Activated naive CD4-positive, alpha-beta T cell treated with anti-CD3 and anti-CD28 coated beads, Interleukin-2, amount 50 U/mL, for 24 hours (primary cell): ENCODE data around the gene S100A5.
"Not testable (repeated sequence)": the region's sequence is repeated elsewhere in the genome, so short reads cannot be mapped to it uniquely, and the experiment has no call there.

Experiments
- H3K27ac Mint-ChIP-seq: one replicate; pipeline ENCODE4 v1.8.0; 2021; ENCODE audit warnings: mild to moderate bottlenecking, mixed read lengths
- H3K27me3 Mint-ChIP-seq: one replicate; pipeline ENCODE4 v1.8.0; 2021; ENCODE audit warnings: mixed read lengths
- H3K36me3 Mint-ChIP-seq: one replicate; pipeline ENCODE4 v1.8.0; 2021; ENCODE audit warnings: mixed read lengths
- H3K4me1 Mint-ChIP-seq: one replicate; pipeline ENCODE4 v1.8.0; 2021; ENCODE audit warnings: mixed read lengths
- H3K4me3 Mint-ChIP-seq: one replicate; pipeline ENCODE4 v1.8.0; 2021; ENCODE audit warnings: mild to moderate bottlenecking, mixed read lengths
- H3K9me3 Mint-ChIP-seq: one replicate; pipeline ENCODE4 v1.8.0; 2021; ENCODE audit warnings: mixed read lengths

S100A5 gene

DNA sequence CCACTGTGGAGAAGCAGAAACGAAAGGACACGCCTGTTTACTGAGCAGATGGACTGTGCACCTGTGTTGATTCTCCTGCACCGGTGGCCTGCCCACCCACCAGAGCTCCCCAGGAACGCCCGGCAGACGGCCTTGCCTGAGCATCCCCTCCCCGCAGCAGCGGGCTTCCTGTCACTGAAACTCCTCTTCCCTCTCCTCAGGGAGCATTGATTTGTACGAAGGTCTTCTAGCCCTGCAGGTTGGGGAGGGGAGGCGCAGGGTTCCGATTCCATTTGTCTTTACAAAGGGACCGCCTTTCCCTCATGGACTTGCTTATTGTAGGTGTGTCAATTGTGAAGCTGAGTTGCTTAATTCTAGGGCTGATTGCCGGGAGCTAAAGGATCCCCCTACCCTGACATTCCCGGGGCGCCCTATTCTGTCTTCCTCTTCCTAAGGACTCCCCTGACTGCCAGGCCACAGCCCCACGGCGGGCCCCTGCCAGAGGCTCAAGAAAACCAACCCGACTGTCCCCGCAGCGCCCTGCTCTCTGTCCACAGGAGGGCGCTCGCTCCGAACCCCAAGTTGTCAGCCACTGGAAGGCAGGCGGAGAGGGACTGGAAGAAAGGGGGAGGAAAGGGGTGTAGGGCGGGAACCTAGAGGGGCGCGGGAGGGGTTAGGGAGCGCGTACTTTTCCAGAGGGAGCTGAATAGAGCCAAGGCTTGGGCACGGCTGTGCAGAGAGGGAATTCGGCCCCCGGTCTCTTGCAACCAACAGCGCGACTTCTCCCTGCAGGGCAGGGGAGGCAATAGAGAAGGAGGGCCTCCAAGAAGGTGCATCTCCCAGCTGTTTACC, 7.8 kb downstream of the S100A5 start:
- H3K4me3 Mint-ChIP-seq: peak overlapping the region; percentile 90
- peaks cover 2% of the 10 kb centered on the region for H3K36me3 Mint-ChIP-seq
- no peaks in the 10 kb centered on the region for H3K9me3 Mint-ChIP-seq
- peak overlapping the region; percentile 95 for H3K27ac Mint-ChIP-seq
- no peaks in the 10 kb centered on the region for H3K27me3 Mint-ChIP-seq
- peaks cover 62% of the 10 kb centered on the region for H3K4me1 Mint-ChIP-seq

DNA sequence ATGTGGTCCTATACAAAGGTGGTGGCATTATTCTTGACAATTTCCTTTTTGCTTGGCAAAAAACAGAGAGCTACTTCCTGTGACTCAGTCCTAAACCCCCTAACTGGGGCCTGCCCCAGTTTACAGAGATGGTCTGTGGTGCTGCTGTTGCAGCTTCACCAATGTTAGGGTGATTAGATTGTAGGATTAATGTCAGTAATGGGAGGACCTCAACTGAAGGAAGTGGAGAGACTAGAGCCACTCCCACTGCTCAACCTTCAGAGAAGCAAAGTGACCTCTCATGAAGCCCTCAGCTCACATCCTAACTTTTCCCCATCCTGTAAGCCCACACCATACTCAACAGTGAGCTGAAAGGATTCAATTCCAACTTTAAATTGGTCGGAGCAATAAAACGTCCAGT, 8.6 kb downstream of the S100A5 start:
- peaks cover 62% of the 10 kb centered on the region for H3K4me1 Mint-ChIP-seq
- H3K27ac Mint-ChIP-seq: peak overlapping the region; percentile 91
- H3K4me3 Mint-ChIP-seq: peak overlapping the region; percentile 79
- no peaks in the 10 kb centered on the region for H3K9me3 Mint-ChIP-seq
- H3K27me3 Mint-ChIP-seq: no peaks in the 10 kb centered on the region
- peaks cover 2% of the 10 kb centered on the region for H3K36me3 Mint-ChIP-seq

DNA sequence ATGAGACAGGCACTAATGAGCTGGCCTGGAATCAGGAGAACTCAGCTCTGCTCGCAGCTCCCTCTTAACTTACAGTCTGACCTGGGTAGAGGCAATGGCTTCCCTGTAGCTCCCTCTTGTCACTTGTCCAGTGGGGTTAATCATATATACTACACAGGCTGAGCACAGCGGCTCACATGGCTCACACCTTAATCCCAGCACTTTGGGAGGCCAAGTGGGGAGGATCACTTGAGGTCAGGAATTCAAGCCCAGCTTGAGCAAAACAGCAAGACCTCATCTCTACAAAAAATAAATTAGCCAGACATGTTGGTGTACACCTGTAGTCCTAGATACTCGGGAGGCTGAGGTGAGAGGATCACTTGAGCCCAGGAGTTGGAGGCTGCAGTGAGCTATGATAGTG, 9.1 kb downstream of the S100A5 start:
- H3K27ac Mint-ChIP-seq: peak overlapping the region; percentile 76

DNA sequence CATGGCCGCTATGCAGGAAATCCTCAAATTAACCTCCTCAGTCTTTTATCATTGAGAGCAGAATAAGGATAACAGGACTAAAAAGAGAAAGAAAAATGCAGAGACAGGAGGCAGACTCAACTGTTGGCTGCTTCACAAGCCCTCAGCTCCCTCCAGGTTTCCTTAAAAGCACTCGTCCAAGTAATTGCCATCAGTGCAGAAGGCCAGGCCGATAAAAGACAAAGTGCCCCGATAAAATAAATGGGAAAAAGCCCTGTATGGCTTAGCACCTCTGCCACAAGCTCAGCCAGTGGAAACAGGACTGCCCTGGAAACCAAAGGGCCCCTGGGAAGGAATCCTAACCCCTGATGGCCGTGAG, 13.1 kb downstream of the S100A5 start:
- Mint-ChIP-seq H3K27me3 (no peaks in the 10 kb centered on the region), H3K27ac (no peak overlapping the region), H3K36me3 (peaks cover 2% of the 10 kb centered on the region), H3K4me1 (peaks cover 24% of the 10 kb centered on the region), H3K4me3 (no peak overlapping the region), H3K9me3 (no peaks in the 10 kb centered on the region)

More for the DNA sequence above, 9.1 kb downstream of the S100A5 start:
- Mint-ChIP-seq H3K27me3 (no peaks in the 10 kb centered on the region), H3K9me3 (no peaks in the 10 kb centered on the region), H3K4me1 (peaks cover 59% of the 10 kb centered on the region), H3K4me3 (no peak overlapping the region), H3K36me3 (peaks cover 2% of the 10 kb centered on the region)

DNA sequence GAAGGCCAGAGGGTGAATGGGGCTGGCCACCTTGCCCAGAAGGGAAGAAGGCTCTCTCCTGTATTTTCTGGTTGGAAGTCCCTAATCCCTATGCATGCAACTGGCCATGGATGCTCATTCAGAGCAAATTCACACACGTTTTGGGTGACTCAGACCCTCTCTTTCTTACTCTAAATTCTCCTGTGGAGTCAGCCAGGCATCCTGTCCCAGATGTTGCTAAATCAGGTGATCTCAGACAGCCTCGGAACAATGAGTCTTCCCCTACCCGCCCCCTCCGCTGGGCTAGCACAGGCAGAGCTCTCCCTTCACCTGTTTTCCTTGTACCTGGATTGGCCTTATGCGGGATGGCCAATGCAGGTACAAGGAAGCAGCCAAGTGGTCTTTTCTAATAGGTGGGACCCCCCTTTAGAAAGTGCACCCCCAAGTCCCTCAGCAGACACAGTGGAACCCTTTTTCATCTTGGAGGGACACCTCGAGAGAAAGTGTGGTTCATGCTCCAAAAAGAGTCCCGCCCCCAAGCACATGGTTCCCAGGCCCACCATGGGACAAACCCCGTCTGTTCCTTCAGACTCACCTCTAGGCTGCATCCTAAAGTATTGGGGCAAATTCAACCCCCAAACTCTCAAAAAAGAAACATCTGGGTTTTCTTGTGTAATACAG, 13.6 kb downstream of the S100A5 start:
- Mint-ChIP-seq H3K4me3 (no peak overlapping the region), H3K36me3 (peaks cover 2% of the 10 kb centered on the region), H3K27ac (no peak overlapping the region)

DNA sequence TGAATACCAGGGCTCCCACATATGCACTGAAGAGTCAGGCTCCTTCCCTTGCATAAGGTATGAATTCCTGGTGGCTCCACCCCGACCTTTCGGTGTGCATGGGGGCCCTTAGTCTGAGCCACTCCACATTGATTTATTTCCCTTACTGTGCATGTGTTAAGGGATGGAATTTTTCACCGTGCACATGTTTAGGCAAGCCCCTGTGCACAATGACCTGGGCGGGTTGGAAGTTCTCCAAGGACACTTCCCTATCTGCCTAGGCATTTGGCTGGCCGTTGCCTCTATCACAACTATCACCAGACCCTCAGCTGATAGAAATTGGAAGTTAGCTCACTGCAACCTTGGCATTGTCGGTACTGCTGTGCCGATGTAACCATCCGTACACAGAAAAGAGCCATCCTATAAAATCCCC, 14.6 kb downstream of the S100A5 start:
- peaks cover 2% of the 10 kb centered on the region for H3K36me3 Mint-ChIP-seq
- H3K27ac Mint-ChIP-seq: no peak overlapping the region
- H3K9me3 Mint-ChIP-seq: no peaks in the 10 kb centered on the region
- H3K4me3 Mint-ChIP-seq: no peak overlapping the region
- H3K27me3 Mint-ChIP-seq: no peaks in the 10 kb centered on the region
- H3K4me1 Mint-ChIP-seq: peaks cover 9% of the 10 kb centered on the region

More for the DNA sequence above, 13.6 kb downstream of the S100A5 start:
- peaks cover 19% of the 10 kb centered on the region for H3K4me1 Mint-ChIP-seq
- H3K9me3 Mint-ChIP-seq: no peaks in the 10 kb centered on the region
- H3K27me3 Mint-ChIP-seq: no peaks in the 10 kb centered on the region

DNA sequence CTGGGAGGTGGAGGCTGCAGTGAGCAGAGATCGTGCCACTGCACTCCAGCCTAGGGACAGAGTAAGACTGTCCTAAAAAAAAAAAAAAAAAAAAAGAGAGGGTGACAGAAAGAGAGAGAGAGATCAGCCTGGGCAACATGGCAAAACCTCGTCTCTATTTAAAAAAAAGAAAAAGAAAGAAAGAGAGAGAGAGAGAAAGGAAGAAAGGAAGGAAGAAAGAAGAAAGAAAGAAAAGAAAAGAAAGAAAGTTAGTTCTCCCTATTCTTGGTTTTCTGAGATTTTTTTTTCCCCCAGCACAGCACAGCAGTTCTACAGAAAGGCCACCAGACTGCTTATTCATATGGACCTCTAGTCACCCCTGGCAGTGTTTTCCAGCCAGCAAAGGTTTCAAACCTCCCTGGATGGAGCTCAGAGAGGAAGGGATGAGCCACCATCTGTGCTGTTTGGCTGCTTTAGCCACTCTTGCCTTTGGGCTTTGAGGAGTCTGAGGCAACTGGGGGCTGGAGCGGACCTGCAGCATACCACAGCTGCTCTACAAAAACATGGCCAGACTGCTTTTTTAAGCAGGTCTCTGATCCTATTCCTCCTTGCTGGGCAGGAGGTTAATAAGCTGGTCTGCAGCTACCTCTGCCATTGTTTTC, 15.5 kb downstream of the S100A5 start:
- peaks cover 2% of the 10 kb centered on the region for H3K36me3 Mint-ChIP-seq
- H3K27ac Mint-ChIP-seq: no peak overlapping the region
- H3K4me1 Mint-ChIP-seq: peaks cover 5% of the 10 kb centered on the region

DNA sequence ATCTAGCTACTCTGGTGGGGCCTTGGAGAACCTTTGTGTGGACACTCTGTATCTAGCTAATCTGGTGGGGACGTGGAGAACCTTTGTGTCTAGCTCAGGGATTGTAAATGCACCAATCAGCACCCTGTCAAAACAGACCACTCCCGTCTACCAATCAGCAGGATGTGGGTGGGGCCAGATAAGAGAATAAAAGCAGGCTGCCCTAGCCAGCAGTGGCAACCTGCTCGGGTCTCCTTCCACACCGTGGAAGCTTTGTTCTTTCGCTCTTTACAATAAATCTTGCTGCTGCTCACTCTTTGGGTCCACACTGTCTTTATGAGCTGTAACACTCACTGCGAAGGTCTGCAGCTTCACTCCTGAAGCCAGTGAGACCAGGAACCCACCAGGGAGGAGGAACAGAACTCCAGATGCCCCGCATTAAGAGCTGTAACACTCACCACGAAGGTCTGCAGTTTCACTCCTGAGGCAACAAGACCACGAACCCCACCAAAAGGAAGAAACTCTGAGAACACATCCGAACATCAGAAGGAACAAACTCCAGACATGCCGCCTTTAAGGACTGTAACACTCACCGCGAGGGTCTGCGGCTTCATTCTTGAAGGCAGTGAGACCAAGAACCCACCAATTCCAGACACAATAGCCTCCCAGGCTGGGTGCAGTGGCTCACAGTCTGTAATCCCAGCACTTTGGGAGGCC, 18.2 kb downstream of the S100A5 start:
- H3K27ac Mint-ChIP-seq, H3K9me3 Mint-ChIP-seq, H3K4me3 Mint-ChIP-seq, H3K36me3 Mint-ChIP-seq, H3K27me3 Mint-ChIP-seq, H3K4me1 Mint-ChIP-seq: not testable (repeated sequence)

More for the DNA sequence above, 15.5 kb downstream of the S100A5 start:
- no peaks in the 10 kb centered on the region for H3K27me3 Mint-ChIP-seq
- no peak overlapping the region for H3K4me3 Mint-ChIP-seq
- H3K9me3 Mint-ChIP-seq: no peaks in the 10 kb centered on the region

DNA sequence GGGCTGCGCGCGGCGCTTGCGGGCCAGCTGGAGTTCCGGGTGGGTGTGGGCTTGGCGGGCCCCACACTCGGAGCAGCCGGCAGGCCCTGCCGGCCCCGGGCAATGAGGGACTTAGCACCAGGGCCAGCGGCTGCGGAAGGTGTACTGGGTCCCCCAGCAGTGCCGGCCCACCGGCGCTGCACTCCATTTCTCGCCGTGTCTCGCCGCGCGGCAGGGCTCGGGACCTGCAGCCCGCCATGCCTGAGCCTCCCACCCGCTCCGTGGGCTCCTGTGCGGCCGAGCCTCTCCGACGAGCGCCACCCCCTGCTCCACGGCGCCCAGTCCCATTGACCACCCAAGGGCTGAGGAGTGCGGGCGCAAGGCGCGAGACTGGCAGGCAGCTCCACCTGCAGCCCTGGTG, 18.9 kb downstream of the S100A5 start:
- H3K9me3 Mint-ChIP-seq, H3K4me3 Mint-ChIP-seq, H3K36me3 Mint-ChIP-seq, H3K27me3 Mint-ChIP-seq, H3K4me1 Mint-ChIP-seq, H3K27ac Mint-ChIP-seq: not testable (repeated sequence)

DNA sequence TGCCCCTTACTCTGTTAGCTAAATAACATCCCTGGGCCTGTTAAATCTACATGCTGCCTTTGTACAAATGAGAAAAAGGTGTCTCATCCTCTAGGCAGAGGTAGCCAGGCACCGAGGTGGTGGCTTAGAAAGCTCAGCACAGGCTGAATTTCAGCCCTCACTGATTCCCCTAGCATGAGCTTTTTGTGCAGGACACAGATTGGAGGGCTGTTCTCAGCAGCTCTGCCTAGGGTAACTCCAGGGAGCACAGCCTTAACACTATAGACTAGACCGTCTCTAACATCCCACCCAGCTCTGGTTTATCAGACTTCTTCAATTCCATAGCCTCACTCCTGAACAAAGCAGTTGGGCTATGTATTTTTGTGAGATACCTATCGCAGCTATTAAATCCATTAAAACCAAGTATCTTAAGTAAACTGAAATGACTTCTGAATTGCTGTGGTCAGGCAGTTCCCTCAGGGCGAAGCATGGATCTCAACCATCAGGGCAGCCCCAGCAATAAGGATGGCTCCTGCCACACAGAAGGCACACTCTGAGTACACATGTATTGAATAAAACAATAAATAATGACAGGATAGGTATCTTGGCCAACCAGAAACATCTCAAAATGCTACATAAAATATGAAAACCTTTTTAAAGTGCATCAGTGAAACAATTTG, 19.8 kb downstream of the S100A5 start:
- Mint-ChIP-seq H3K27ac (no peak overlapping the region), H3K9me3 (no peaks in the 10 kb centered on the region), H3K36me3 (no peaks in the 10 kb centered on the region), H3K27me3 (no peaks in the 10 kb centered on the region), H3K4me1 (no peaks in the 10 kb centered on the region), H3K4me3 (no peak overlapping the region)

DNA sequence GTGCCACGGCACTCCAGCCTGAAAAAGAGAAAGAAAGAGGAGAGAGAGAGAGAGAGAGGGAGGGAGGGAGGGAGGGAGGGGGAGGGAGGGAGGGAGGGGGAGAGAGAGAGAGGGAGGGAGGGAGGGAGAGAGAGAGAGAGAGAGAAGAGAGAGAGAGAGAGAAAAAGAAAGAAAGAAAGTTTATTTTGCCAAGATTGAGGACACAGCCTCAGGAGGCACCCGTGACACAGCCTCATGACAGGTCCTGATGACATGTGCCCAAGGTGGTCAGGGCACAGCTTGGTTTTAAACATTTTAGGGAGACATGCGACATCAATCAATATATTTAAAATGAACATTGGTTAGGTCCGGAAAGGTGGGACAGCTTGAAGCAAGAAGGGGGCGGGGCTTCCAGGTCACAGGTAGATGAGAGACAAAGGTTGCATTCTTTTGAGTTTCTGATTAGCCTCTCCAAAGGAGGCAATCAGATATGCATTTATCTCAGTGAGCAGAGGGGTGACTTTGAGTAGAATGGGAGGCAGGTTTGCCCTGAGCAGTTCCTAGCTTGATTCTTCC, 20.5 kb downstream of the S100A5 start:
- H3K4me1 Mint-ChIP-seq, H3K4me3 Mint-ChIP-seq, H3K9me3 Mint-ChIP-seq, H3K27me3 Mint-ChIP-seq, H3K36me3 Mint-ChIP-seq, H3K27ac Mint-ChIP-seq: not testable (repeated sequence)

DNA sequence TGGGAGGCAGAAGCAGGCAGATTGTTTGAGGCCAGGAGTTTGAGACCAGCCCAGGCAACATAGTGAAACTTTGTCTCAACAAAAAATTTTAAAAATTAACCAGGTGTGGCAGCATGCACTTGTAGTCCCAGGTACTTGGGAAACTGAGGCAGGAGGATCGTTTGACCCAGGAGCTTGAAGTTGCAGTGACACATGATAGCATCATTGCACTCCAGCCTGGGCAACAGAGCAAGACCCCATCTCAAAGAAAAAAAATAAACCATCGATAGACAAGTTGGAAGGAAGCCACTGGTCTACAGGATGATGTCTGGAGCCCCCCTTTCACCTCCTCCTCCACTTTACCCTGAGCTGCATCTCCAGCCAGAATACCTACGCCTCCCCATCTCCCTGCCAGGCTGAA, 21.5 kb downstream of the S100A5 start:
- H3K27ac Mint-ChIP-seq: no peak overlapping the region
- no peaks in the 10 kb centered on the region for H3K4me1 Mint-ChIP-seq
- H3K36me3 Mint-ChIP-seq: no peaks in the 10 kb centered on the region
- H3K4me3 Mint-ChIP-seq: no peak overlapping the region
- no peaks in the 10 kb centered on the region for H3K27me3 Mint-ChIP-seq
- H3K9me3 Mint-ChIP-seq: no peaks in the 10 kb centered on the region

DNA sequence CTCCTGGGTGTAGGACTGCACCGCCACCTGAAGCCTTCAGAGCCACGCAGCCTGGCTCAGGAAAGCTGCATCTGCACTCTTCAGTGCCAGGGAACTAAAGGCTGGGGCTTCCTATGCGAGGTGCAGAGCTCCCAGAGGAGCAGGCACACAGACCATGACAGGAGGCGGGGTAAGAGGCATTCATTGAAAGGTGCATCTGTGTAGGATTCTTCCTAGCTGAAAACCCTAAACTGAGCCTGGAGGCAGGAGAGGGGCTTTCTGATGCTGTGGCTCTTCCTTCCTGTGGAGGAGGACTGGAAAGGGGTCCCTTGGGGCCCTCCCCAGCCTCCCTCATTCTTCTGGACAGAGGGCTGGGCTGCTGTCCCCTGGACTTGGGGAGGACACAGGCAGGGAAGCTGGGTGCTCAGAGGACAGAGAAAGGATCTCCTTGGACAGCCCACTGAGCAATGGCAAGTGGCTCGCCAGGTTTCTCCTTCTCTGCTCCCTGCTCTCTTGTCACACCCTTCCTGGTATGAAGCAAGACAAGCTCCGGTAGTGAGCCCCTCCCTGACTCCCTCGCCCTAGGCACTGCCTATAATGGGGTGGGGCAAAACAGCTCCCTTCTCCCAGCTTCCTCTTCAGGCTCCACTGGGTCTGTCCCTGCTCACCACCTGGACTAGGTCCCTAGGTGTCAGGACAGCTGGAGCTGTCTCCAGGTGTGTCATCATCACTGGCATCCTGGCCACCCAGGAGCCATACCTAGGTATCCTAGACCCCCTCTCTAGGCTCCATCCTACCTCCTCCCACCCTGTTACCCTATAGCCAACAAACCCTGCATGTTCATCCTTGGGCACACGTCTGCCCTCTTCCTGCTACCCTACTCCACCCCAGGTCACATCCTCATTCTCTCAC, 25.0 kb downstream of the S100A5 start:
- no peak overlapping the region for H3K27ac Mint-ChIP-seq
- H3K36me3 Mint-ChIP-seq: no peaks in the 10 kb centered on the region
- H3K27me3 Mint-ChIP-seq: no peaks in the 10 kb centered on the region
- peaks cover 9% of the 10 kb centered on the region for H3K4me1 Mint-ChIP-seq
- H3K9me3 Mint-ChIP-seq: no peaks in the 10 kb centered on the region
- no peak overlapping the region for H3K4me3 Mint-ChIP-seq

DNA sequence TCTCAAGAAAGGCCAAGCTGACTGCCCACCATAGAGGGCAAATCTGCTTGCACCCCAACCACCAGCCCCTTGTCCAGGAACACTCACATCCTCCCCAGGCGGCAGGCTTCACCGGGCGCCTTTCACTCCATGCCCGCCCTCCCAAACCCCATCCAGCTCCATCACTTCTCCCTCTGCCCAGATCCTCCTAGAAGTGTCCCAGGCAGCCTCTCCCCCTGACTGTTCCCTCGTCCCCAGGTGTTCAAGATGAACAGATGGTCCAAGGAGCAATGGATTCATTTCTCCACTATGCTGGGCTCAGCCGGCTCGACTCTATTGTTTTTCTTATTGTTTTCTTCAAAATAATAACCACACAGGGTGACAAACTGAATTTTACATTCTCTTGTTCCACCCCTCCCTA, 27.1 kb downstream of the S100A5 start:
- no peak overlapping the region for H3K27ac Mint-ChIP-seq
- H3K27me3 Mint-ChIP-seq: no peaks in the 10 kb centered on the region
- H3K4me1 Mint-ChIP-seq: peaks cover 9% of the 10 kb centered on the region
- no peak overlapping the region for H3K4me3 Mint-ChIP-seq
- H3K9me3 Mint-ChIP-seq: no peaks in the 10 kb centered on the region
- H3K36me3 Mint-ChIP-seq: no peaks in the 10 kb centered on the region
